HepG2 (cell line): ENCODE data around the gene FXYD6. TPM values are rescaled to one million over a fixed set of nuclear protein-coding genes. Genes with fewer than 3 reads are reported as not detected.

Source experiments
- ATAC-seq: fragments of 200-7000 bp; cut with Tn5 transposase; 3 replicates; pipeline ENCODE4 v1.9.1; 2020; ENCODE audit warnings: mild to moderate bottlenecking, moderate library complexity
- BruUV-seq: library from RNA; stranded (reverse); fragments of 400-500 nt; replicated peaks from 2 replicates; lab custom pipeline; 2021; lab: Mats Ljungman, UMichigan
- CTCF ChIA-PET: fragments of 300-600 bp; formaldehyde crosslinking; extraction: SDS; loops from one replicate; lab custom pipeline; 2021; ENCODE audit warnings: low total read pairs, inconsistent platforms, low intra/inter-chr PET ratio; lab: Yijun Ruan, JAX
- POLR2A ChIA-PET: fragments of 350-600 bp; sonication (Branson Sonifier 250); formaldehyde crosslinking; loops from one replicate; lab custom pipeline; 2020; ENCODE audit warnings: antibody characterized with exemption, inconsistent platforms; lab: Yijun Ruan, JAX
- DNase-seq: peaks from one replicate; pipeline ENCODE4 v3.0.0-alpha.2; 2015; ENCODE audit warnings: low spot score
- FAIRE-seq: peaks from 3 replicates; lab custom pipeline; 2011; peaks lifted over from hg19 to GRCh38; lab: Jason Lieb, UNC
- H2AFZ ChIP-seq: one replicate; pipeline ENCODE4 v1.6.1; 2011; ENCODE audit warnings: low read length, inconsistent platforms
- H3K27ac ChIP-seq: fragments of 300-600 bp; 3 replicates; pipeline ENCODE4 v1.8.0; 2011; ENCODE audit warnings: mixed run types, mild to moderate bottlenecking, mixed read lengths, low read length, inconsistent platforms; ENCODE audit not compliant: insufficient read depth; ENCODE audit errors: extremely low read length
- H3K27me3 ChIP-seq, 2 experiments: fragments of 200-600 bp in 1 of 2; 2 replicates in 1 of 2; 3 replicates in 1 of 2; pipeline versions ENCODE4 v1.6.0 to v1.8.0; 2011; ENCODE audit warnings: low read length in 2 of 2, mild to moderate bottlenecking in 2 of 2, moderate library complexity in 2 of 2, inconsistent platforms in 1 of 2; ENCODE audit not compliant: insufficient read depth in 2 of 2, control insufficient read depth in 1 of 2
- H3K36me3 ChIP-seq, 2 experiments: fragments of 200-600 bp in 1 of 2; replicated peaks in 1 of 2; 2 replicates in 1 of 2; 3 replicates in 1 of 2; pipeline versions ENCODE4 v1.5.1 to v1.8.0; 2011; ENCODE audit warnings: low read length in 2 of 2, inconsistent platforms in 1 of 2; ENCODE audit not compliant: insufficient read depth in 2 of 2, control insufficient read depth in 1 of 2
- H3K4me1 ChIP-seq: 2 replicates; pipeline ENCODE4 v1.5.1; 2012; ENCODE audit warnings: low read length, inconsistent platforms; ENCODE audit not compliant: insufficient read depth
- H3K4me2 ChIP-seq: 2 replicates; pipeline ENCODE4 v1.6.0; 2011; ENCODE audit warnings: low read depth, low read length, inconsistent platforms
- H3K4me3 ChIP-seq, 3 experiments: fragments of 200-600 bp in 1 of 3; sonication (generic), shearing (Covaris generic) in 1 of 3; replicated peaks in 1 of 3; 2 replicates each; pipeline ENCODE4 v1.5.1; 2011 to 2016; ENCODE audit warnings: low read length in 3 of 3, inconsistent platforms in 2 of 3, low read depth in 2 of 3, mild to moderate bottlenecking in 2 of 3, control low read depth in 1 of 3, mixed read lengths in 1 of 3; ENCODE audit not compliant: insufficient read depth in 1 of 3
- H3K79me2 ChIP-seq: one replicate; pipeline ENCODE4 v1.6.1; 2011; ENCODE audit warnings: low read length, inconsistent platforms; ENCODE audit not compliant: insufficient read depth
- H3K9ac ChIP-seq: 2 replicates; pipeline ENCODE4 v1.6.0; 2011; ENCODE audit warnings: mild to moderate bottlenecking, low read depth, low read length, inconsistent platforms; ENCODE audit not compliant: insufficient read depth
- H3K9me3 ChIP-seq: 2 replicates; pipeline ENCODE4 v1.5.1; 2012; ENCODE audit warnings: mild to moderate bottlenecking, low read length
- H4K20me1 ChIP-seq: 2 replicates; pipeline ENCODE4 v1.6.0; 2011; ENCODE audit warnings: inconsistent platforms, mild to moderate bottlenecking, low read length, moderate library complexity; ENCODE audit not compliant: insufficient read depth
- ZBTB4 ChIP-seq: sonication (generic); formaldehyde crosslinking; IDR thresholded peaks from 2 replicates; pipeline ENCODE4 v1.4.0; 2020; ENCODE audit warnings: missing genetic modification reagents, mild to moderate bottlenecking, borderline replicate concordance
- ZFP36L1 ChIP-seq: sonication (generic); formaldehyde crosslinking; IDR thresholded peaks from 2 replicates; pipeline ENCODE4 v1.8.0; 2022; ENCODE audit warnings: mild to moderate bottlenecking, missing genetic modification reagents, moderate library complexity
- ZNF503 ChIP-seq: sonication (generic); formaldehyde crosslinking; IDR thresholded peaks from 2 replicates; pipeline ENCODE4 v1.4.0; 2020; ENCODE audit warnings: missing genetic modification reagents
- ZNF841 ChIP-seq: sonication (generic); formaldehyde crosslinking; IDR thresholded peaks from 2 replicates; pipeline ENCODE4 v1.8.1; 2023; ENCODE audit warnings: missing genetic modification reagents, borderline replicate concordance
- WGBS: methylation state at CpG from one replicate; pipeline ENCODE4 v1.1.6; 2017; ENCODE audit warnings: low lambda C conversion rate; 5-methylcytosine and 5-hydroxymethylcytosine counted together
- in situ Hi-C: cut with HindIII; loops from 2 replicates; pipeline ENCODE4 v1.10.0; 2017; ENCODE audit warnings: low pct_unique_long_range_greater_than_20kb; ENCODE audit not compliant: extremely low pct_ligation_motif_present
- intact Hi-C: fragments of 100-400 bp; cut with micrococcal nuclease; formaldehyde crosslinking; loops from one replicate; pipeline ENCODE4 v1.10.0; 2022; ENCODE audit not compliant: unreplicated experiment
- polyA plus RNA-seq, 8 experiments: library from polyadenylated mRNA; depleted of rRNA in 3 of 8; stranded (reverse) in 7 of 8; unstranded in 1 of 8; fragments of >200 nt; fragmentation: Illumina TruSeq in 4 of 8; extraction: Trizol in 4 of 8; gene quantifications; 2 replicates each; pipeline versions ENCODE4 v1.2.1 to v1.2.3, GENCODE V29; 2011 to 2016; ENCODE audit warnings: low read depth in 4 of 8, missing spikeins in 1 of 8, mixed read lengths in 1 of 8; ENCODE audit not compliant: insufficient read depth in 1 of 8
- total RNA-seq, 5 experiments: library from RNA; depleted of rRNA; stranded (reverse); fragments of >200 nt; fragmentation: Illumina TruSeq; extraction: Trizol; gene quantifications; 2 replicates each; pipeline ENCODE4 v1.2.3, GENCODE V29; 2016; ENCODE audit warnings: low read depth in 1 of 5
- TF ChIP-seq, protein P1 (sequence below): IDR thresholded peaks from 2 replicates; pipeline ENCODE4 v1.6.1; 2016; ENCODE audit warnings: missing compliant biosample characterization, missing genetic modification reagents, borderline replicate concordance

Gene FXYD6
- total and polyA plus RNA-seq, 2 of the 13 experiments (the other 11 are each of a cell fraction or from before 2014, with no cell fraction given) = not detected

- BruUV-seq = no TSS peak
- FAIRE-seq = no peak
- ChIA-PET CTCF (no interaction called here), POLR2A (no interaction called here)
- H3K27me3 ChIP-seq = peaks cover 8 to 58% of the 10 kb centered on the region in 2 experiments; a peak in 4 of 5 replicates
- no peaks in the 10 kb centered on the region for H4K20me1 ChIP-seq
- H3K9me3 ChIP-seq = no peaks in the 10 kb centered on the region
- no peak overlapping the region for H2AFZ ChIP-seq
- H3K9ac ChIP-seq = no peak overlapping the region
- TF ChIP-seq ZBTB4 (CRISPR knock-in tag) (no peak), ZNF503 (CRISPR knock-in tag) (no peak), ZFP36L1 (CRISPR knock-in tag) (no peak), ZNF841 (CRISPR knock-in tag) (no peak)
- TF ChIP-seq, protein P1, sequence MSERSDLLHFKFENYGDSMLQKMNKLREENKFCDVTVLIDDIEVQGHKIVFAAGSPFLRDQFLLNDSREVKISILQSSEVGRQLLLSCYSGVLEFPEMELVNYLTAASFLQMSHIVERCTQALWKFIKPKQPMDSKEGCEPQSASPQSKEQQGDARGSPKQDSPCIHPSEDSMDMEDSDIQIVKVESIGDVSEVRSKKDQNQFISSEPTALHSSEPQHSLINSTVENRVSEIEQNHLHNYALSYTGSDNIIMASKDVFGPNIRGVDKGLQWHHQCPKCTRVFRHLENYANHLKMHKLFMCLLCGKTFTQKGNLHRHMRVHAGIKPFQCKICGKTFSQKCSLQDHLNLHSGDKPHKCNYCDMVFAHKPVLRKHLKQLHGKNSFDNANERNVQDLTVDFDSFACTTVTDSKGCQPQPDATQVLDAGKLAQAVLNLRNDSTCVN = no peak
- H3K27ac ChIP-seq = no peak overlapping the region
- H3K79me2 ChIP-seq = no peaks in the 10 kb centered on the region
- H3K4me3 ChIP-seq = no peak overlapping the region
- H3K4me2 ChIP-seq = no peak overlapping the region
- peaks cover 48% of the 10 kb centered on the region for H3K4me1 ChIP-seq
- intact Hi-C loops (no loop called here), in situ Hi-C loops (loop anchor here (10.0 kb wide), 1 partner anchor 220 kb away; no protein-coding TSS in a partner anchor)
- WGBS = 42% methylated on average over 11 of the region's 17 CpGs
- ATAC-seq = no peak
- H3K36me3 ChIP-seq = no peaks in the 10 kb centered on the region
- no peak for DNase-seq
Measured at GRCh38 chr11:117834838-117835443, 41.5 kb downstream of the FXYD6 start.
